WTC11 (cell line): ENCODE results near the gene UGGT2. TPM values are rescaled to one million over a fixed set of nuclear protein-coding genes. Genes with fewer than 3 reads are reported as not detected.

Experiments
- ATAC-seq: fragments of 200-7000 bp; cut with Tn5 transposase; 2 replicates; pipeline ENCODE4 v1.10.0; 2021; ENCODE audit warnings: mild to moderate bottlenecking, moderate library complexity
- CTCF ChIA-PET: fragments of 300-600 bp; sonication (Branson Sonifier 250); formaldehyde crosslinking; loops from one replicate; lab custom pipeline; 2021; ENCODE audit warnings: antibody characterized with exemption; lab: Charles Lee
- POLR2A ChIA-PET: fragments of 350-600 bp; sonication (Branson Sonifier 250); formaldehyde crosslinking; loops from one replicate; lab custom pipeline; 2021; ENCODE audit warnings: antibody characterized with exemption; lab: Charles Lee
- DNase-seq: peaks from one replicate; pipeline ENCODE4 v3.0.0; 2021; ENCODE audit warnings: low spot score
- H3K27ac Mint-ChIP-seq: 2 replicates; pipeline ENCODE4 v1.8.0; 2021; ENCODE audit warnings: mixed read lengths
- H3K27me3 Mint-ChIP-seq: 2 replicates; pipeline ENCODE4 v1.8.0; 2021; ENCODE audit warnings: low read depth, mild to moderate bottlenecking, moderate library complexity, mixed read lengths
- H3K36me3 Mint-ChIP-seq: 2 replicates; pipeline ENCODE4 v1.8.0; 2021; ENCODE audit warnings: mixed read lengths
- H3K4me1 Mint-ChIP-seq: 2 replicates; pipeline ENCODE4 v1.8.0; 2022; ENCODE audit warnings: mixed read lengths
- H3K4me3 Mint-ChIP-seq: 2 replicates; pipeline ENCODE4 v1.8.0; 2021; ENCODE audit warnings: mild to moderate bottlenecking, moderate library complexity, mixed read lengths
- H3K9me3 Mint-ChIP-seq: 2 replicates; pipeline ENCODE4 v1.8.0; 2021; ENCODE audit warnings: mixed read lengths
- ATF1 ChIP-seq: sonication (generic); formaldehyde crosslinking; IDR thresholded peaks from 2 replicates; pipeline ENCODE4 v1.8.1; 2023; ENCODE audit warnings: mild to moderate bottlenecking, moderate library complexity, missing genetic modification reagents
- ESRRA ChIP-seq: sonication (generic); formaldehyde crosslinking; IDR thresholded peaks from 2 replicates; pipeline ENCODE4 v1.8.1; 2022; ENCODE audit warnings: mild to moderate bottlenecking, missing genetic modification reagents, borderline replicate concordance
- GABPB1 ChIP-seq: sonication (generic); formaldehyde crosslinking; IDR thresholded peaks from 2 replicates; pipeline ENCODE4 v1.8.1; 2023; ENCODE audit warnings: mild to moderate bottlenecking, missing genetic modification reagents
- HMGA2 ChIP-seq: fragments of 250-450 bp; sonication (Bioruptor Pico); IDR thresholded peaks from 2 replicates; pipeline ENCODE4 v1.4.0; 2021; ENCODE audit warnings: mild to moderate bottlenecking, moderate library complexity
- JUN ChIP-seq: sonication (generic); formaldehyde crosslinking; IDR thresholded peaks from 2 replicates; pipeline ENCODE4 v1.8.0; 2023; ENCODE audit warnings: mild to moderate bottlenecking, missing genetic modification reagents
- MXD4 ChIP-seq: fragments of 250-450 bp; sonication (Bioruptor Pico); IDR thresholded peaks from 2 replicates; pipeline ENCODE4 v1.8.0; 2021; ENCODE audit warnings: mild to moderate bottlenecking, moderate library complexity, borderline replicate concordance
- NR1H2 ChIP-seq: sonication (generic); formaldehyde crosslinking; IDR thresholded peaks from 2 replicates; pipeline ENCODE4 v1.9.0; 2021; ENCODE audit warnings: mild to moderate bottlenecking, moderate library complexity, missing genetic modification reagents
- NR3C1 ChIP-seq: sonication (generic); formaldehyde crosslinking; conservative IDR thresholded peaks from 2 replicates; pipeline ENCODE4 v1.8.1; 2023; ENCODE audit warnings: low read depth, mild to moderate bottlenecking, missing genetic modification reagents
- TEAD4 ChIP-seq: sonication (generic); formaldehyde crosslinking; IDR thresholded peaks from 2 replicates; pipeline ENCODE4 v1.8.0; 2022; ENCODE audit warnings: mild to moderate bottlenecking, missing genetic modification reagents
- ZNF219 ChIP-seq: sonication (generic); formaldehyde crosslinking; IDR thresholded peaks from 2 replicates; pipeline ENCODE4 v1.8.0; 2023; ENCODE audit warnings: missing genetic modification reagents, mild to moderate bottlenecking, borderline replicate concordance
- total RNA-seq: library from RNA; stranded (reverse); gene quantifications from 3 replicates; pipeline ENCODE4 v1.2.3, GENCODE V29; 2021
- TF ChIP-seq, protein P1 (sequence below): fragments of 250-450 bp; sonication (Bioruptor Pico); IDR thresholded peaks from 2 replicates; pipeline ENCODE4 v1.9.0; 2021; ENCODE audit warnings: mild to moderate bottlenecking
- TF ChIP-seq, protein P2 (sequence below): sonication (generic); formaldehyde crosslinking; IDR thresholded peaks from 2 replicates; pipeline ENCODE4 v1.8.0; 2022; ENCODE audit warnings: mild to moderate bottlenecking, missing genetic modification reagents
- TF ChIP-seq, protein P3 (sequence below): sonication (generic); formaldehyde crosslinking; IDR thresholded peaks from 2 replicates; pipeline ENCODE4 v1.8.0; 2022; ENCODE audit warnings: mild to moderate bottlenecking, missing genetic modification reagents
- TF ChIP-seq, protein P4 (sequence below): sonication (generic); formaldehyde crosslinking; IDR thresholded peaks from 2 replicates; pipeline ENCODE4 v1.8.1; 2023; ENCODE audit warnings: mild to moderate bottlenecking, missing genetic modification reagents, borderline replicate concordance
- TF ChIP-seq, protein P5 (sequence below): sonication (generic); formaldehyde crosslinking; IDR thresholded peaks from 2 replicates; pipeline ENCODE4 v1.8.0; 2022; ENCODE audit warnings: missing genetic modification reagents
- TF ChIP-seq, protein P6 (sequence below): sonication (generic); formaldehyde crosslinking; IDR thresholded peaks from 2 replicates; pipeline ENCODE4 v1.8.1; 2023; ENCODE audit warnings: mild to moderate bottlenecking, missing genetic modification reagents
- TF ChIP-seq, protein P7 (sequence below): fragments of 250-450 bp; sonication (Bioruptor Pico); IDR thresholded peaks from 2 replicates; pipeline ENCODE4 v1.9.0; 2021; ENCODE audit warnings: moderate library complexity, mild to moderate bottlenecking, inconsistent platforms, borderline replicate concordance

Gene UGGT2
- total RNA-seq, 1 experiment from 2014 or later: 31.1 TPM

DNA sequence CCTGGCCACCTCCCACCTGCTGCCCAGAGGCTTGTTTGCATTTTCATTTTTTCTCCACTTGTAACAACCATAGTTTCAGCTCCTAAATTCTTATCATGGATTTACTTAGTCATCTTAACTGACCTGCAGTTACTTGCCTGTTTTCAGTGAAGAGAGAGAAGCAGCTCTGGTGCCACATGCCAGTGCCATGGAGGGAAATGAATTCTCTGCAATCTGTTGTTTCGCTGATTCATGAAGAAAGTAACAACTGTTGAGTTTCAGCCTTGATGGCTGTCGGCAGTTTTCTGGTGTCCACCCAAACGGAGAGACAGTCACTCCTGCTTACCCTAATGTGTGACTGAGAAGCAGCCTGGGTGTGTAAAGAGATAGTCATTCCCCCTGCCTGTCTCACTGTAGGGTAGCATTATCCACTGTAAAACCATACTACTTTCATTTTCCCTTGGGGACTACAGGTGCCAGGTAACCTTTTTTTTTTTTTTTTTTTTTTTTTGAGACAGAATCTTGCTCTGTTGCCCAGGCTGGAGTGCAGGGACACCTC, 260.1 kb downstream of the UGGT2 start:
- TF ChIP-seq, protein P1, sequence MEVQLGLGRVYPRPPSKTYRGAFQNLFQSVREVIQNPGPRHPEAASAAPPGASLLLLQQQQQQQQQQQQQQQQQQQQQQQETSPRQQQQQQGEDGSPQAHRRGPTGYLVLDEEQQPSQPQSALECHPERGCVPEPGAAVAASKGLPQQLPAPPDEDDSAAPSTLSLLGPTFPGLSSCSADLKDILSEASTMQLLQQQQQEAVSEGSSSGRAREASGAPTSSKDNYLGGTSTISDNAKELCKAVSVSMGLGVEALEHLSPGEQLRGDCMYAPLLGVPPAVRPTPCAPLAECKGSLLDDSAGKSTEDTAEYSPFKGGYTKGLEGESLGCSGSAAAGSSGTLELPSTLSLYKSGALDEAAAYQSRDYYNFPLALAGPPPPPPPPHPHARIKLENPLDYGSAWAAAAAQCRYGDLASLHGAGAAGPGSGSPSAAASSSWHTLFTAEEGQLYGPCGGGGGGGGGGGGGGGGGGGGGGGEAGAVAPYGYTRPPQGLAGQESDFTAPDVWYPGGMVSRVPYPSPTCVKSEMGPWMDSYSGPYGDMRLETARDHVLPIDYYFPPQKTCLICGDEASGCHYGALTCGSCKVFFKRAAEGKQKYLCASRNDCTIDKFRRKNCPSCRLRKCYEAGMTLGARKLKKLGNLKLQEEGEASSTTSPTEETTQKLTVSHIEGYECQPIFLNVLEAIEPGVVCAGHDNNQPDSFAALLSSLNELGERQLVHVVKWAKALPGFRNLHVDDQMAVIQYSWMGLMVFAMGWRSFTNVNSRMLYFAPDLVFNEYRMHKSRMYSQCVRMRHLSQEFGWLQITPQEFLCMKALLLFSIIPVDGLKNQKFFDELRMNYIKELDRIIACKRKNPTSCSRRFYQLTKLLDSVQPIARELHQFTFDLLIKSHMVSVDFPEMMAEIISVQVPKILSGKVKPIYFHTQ (CRISPR knock-in tag): no peak
- TF ChIP-seq MXD4 (no peak), HMGA2 (CRISPR knock-in tag) (no peak), ZNF219 (no peak), NR3C1 (CRISPR knock-in tag) (no peak), TEAD4 (CRISPR knock-in tag) (no peak), NR1H2 (CRISPR knock-in tag) (no peak), ESRRA (no peak), GABPB1 (CRISPR knock-in tag) (no peak), ATF1 (CRISPR knock-in tag) (no peak), JUN (CRISPR knock-in tag) (no peak)
- TF ChIP-seq, protein P2, sequence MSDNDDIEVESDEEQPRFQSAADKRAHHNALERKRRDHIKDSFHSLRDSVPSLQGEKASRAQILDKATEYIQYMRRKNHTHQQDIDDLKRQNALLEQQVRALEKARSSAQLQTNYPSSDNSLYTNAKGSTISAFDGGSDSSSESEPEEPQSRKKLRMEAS (CRISPR knock-in tag): no peak
- TF ChIP-seq, protein P3, sequence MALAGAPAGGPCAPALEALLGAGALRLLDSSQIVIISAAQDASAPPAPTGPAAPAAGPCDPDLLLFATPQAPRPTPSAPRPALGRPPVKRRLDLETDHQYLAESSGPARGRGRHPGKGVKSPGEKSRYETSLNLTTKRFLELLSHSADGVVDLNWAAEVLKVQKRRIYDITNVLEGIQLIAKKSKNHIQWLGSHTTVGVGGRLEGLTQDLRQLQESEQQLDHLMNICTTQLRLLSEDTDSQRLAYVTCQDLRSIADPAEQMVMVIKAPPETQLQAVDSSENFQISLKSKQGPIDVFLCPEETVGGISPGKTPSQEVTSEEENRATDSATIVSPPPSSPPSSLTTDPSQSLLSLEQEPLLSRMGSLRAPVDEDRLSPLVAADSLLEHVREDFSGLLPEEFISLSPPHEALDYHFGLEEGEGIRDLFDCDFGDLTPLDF (CRISPR knock-in tag): no peak
- TF ChIP-seq, protein P4, sequence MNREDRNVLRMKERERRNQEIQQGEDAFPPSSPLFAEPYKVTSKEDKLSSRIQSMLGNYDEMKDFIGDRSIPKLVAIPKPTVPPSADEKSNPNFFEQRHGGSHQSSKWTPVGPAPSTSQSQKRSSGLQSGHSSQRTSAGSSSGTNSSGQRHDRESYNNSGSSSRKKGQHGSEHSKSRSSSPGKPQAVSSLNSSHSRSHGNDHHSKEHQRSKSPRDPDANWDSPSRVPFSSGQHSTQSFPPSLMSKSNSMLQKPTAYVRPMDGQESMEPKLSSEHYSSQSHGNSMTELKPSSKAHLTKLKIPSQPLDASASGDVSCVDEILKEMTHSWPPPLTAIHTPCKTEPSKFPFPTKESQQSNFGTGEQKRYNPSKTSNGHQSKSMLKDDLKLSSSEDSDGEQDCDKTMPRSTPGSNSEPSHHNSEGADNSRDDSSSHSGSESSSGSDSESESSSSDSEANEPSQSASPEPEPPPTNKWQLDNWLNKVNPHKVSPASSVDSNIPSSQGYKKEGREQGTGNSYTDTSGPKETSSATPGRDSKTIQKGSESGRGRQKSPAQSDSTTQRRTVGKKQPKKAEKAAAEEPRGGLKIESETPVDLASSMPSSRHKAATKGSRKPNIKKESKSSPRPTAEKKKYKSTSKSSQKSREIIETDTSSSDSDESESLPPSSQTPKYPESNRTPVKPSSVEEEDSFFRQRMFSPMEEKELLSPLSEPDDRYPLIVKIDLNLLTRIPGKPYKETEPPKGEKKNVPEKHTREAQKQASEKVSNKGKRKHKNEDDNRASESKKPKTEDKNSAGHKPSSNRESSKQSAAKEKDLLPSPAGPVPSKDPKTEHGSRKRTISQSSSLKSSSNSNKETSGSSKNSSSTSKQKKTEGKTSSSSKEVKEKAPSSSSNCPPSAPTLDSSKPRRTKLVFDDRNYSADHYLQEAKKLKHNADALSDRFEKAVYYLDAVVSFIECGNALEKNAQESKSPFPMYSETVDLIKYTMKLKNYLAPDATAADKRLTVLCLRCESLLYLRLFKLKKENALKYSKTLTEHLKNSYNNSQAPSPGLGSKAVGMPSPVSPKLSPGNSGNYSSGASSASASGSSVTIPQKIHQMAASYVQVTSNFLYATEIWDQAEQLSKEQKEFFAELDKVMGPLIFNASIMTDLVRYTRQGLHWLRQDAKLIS (CRISPR knock-in tag): no peak
- TF ChIP-seq, protein P5, sequence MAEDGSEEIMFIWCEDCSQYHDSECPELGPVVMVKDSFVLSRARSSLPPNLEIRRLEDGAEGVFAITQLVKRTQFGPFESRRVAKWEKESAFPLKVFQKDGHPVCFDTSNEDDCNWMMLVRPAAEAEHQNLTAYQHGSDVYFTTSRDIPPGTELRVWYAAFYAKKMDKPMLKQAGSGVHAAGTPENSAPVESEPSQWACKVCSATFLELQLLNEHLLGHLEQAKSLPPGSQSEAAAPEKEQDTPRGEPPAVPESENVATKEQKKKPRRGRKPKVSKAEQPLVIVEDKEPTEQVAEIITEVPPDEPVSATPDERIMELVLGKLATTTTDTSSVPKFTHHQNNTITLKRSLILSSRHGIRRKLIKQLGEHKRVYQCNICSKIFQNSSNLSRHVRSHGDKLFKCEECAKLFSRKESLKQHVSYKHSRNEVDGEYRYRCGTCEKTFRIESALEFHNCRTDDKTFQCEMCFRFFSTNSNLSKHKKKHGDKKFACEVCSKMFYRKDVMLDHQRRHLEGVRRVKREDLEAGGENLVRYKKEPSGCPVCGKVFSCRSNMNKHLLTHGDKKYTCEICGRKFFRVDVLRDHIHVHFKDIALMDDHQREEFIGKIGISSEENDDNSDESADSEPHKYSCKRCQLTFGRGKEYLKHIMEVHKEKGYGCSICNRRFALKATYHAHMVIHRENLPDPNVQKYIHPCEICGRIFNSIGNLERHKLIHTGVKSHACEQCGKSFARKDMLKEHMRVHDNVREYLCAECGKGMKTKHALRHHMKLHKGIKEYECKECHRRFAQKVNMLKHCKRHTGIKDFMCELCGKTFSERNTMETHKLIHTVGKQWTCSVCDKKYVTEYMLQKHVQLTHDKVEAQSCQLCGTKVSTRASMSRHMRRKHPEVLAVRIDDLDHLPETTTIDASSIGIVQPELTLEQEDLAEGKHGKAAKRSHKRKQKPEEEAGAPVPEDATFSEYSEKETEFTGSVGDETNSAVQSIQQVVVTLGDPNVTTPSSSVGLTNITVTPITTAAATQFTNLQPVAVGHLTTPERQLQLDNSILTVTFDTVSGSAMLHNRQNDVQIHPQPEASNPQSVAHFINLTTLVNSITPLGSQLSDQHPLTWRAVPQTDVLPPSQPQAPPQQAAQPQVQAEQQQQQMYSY (CRISPR knock-in tag): no peak
- TF ChIP-seq, protein P6, sequence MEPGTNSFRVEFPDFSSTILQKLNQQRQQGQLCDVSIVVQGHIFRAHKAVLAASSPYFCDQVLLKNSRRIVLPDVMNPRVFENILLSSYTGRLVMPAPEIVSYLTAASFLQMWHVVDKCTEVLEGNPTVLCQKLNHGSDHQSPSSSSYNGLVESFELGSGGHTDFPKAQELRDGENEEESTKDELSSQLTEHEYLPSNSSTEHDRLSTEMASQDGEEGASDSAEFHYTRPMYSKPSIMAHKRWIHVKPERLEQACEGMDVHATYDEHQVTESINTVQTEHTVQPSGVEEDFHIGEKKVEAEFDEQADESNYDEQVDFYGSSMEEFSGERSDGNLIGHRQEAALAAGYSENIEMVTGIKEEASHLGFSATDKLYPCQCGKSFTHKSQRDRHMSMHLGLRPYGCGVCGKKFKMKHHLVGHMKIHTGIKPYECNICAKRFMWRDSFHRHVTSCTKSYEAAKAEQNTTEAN (CRISPR knock-in tag): no peak
- TF ChIP-seq, protein P7, sequence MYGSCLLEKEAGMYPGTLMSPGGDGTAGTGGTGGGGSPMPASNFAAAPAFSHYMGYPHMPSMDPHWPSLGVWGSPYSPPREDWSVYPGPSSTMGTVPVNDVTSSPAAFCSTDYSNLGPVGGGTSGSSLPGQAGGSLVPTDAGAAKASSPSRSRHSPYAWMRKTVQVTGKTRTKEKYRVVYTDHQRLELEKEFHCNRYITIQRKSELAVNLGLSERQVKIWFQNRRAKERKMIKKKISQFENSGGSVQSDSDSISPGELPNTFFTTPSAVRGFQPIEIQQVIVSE (CRISPR knock-in tag): no peak
- TF ChIP-seq, all 79 proteins: peak for 0
- H3K27ac Mint-ChIP-seq: no peak overlapping the region; the same call in 1 of the 2 replicates
- H3K4me3 Mint-ChIP-seq: no peak overlapping the region
- ATAC-seq (no peak), DNase-seq (no peak)
- peaks cover 13% of the 10 kb centered on the region for H3K9me3 Mint-ChIP-seq
- peaks cover 48% of the 10 kb centered on the region for H3K36me3 Mint-ChIP-seq
- no peaks in the 10 kb centered on the region for H3K27me3 Mint-ChIP-seq
- CTCF ChIA-PET: no interaction called here
- POLR2A ChIA-PET: no interaction called here
- no peaks in the 10 kb centered on the region for H3K4me1 Mint-ChIP-seq
